GM10266 (cell line): ENCODE results near the gene MLC1.

ENCODE experiments used
- DNase-seq: peaks from one replicate; pipeline ENCODE4 v3.0.0; 2012; ENCODE audit errors: extremely low spot score
- CTCF ChIP-seq: IDR thresholded peaks from 2 replicates; pipeline ENCODE4 v1.5.1; 2012; ENCODE audit warnings: mild to moderate bottlenecking, low read depth; ENCODE audit not compliant: control insufficient read depth, insufficient read depth; ENCODE audit errors: missing control alignments

MLC1 gene

DNA sequence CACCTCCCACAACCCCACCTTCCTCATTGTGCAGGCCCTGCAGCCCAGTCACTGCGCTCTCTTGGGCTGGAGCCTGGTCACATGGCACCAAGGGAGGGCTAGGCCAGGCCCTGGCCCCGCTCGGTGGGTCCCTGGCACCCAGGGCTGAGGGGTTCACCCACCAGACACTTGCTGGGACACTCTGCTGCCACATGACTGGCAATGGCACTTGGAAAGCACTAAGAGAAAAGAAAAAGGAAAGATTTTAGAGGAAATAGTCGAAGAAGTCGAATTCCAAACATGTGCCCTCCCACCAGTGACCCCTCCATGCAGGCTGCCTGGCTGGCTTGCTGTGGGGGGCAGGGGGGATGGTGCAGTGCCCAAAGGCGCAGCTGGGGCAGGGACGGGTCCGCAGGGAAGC, 14.9 kb downstream of the MLC1 start:
- no peak for DNase-seq

GRCh38 chr22:50068096-50068495, 17.1 kb downstream of the MLC1 start:
- DNase-seq, result no peak
- TF ChIP-seq CTCF, result no peak

More for the DNA sequence above, 14.9 kb downstream of the MLC1 start:
- no peak for TF ChIP-seq CTCF

GRCh38 chr22:50067244-50067643, 18.0 kb downstream of the MLC1 start:
- no peak for TF ChIP-seq CTCF
- DNase-seq, result no peak

DNA sequence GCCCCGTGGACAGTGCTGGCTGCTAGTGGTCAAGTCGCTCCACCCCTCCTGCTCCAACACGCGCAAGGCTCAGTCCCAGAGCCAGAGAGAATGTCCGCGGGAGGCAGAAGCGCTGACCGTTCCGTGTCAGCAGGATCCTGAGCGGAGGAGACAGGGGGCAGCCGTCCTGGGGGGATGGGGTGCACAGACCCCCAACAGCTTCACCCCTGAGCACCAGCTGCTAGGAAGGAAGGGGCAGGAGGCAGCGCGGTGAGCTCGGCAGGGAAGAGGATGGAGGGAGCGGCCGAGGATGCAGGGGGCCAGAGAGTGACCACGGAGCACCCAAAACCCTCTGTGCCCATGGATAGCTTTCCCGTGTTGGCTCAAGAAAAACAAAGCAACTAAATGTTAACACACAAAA, 20.8 kb downstream of the MLC1 start:
- TF ChIP-seq CTCF, result no peak
- DNase-seq, result no peak

DNA sequence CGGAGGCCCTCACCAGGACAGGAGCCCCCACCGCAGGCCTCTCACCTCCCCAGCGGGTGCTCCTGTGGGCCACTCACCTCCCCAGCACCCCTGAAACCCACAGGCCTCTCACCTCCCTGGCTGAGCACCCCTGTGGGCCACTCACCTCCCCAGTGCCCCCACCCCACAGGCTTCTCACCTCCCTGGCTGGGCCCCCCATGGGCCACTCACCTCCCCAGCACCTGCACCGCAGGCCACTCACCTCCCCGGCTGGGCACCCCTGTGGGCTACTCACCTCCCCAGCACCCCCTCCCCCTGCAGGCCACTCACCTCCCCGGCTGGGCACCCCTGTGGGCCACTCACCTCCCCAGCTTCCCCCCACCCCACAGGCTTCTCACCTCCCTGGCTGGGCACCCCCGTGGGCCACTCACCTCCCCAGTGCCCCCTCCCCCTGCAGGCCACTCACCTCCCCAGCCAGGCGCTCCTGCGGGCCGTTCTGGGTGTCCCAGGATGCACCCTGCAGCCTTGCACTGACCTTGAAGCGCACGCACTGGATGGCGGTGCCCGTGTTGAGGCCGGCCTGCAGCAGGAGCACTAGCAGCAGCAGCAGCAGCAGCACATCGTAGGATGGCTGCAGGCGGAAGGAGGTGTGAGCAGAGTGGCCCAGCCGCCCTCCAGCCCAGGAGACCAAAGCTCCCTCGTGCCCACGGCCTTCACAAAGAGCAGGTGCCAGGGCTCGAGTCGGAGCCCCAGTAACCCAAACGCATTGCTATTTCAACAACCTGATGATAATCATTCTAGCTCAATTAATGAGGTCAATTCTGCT, 21.4 kb downstream of the MLC1 start:
- TF ChIP-seq CTCF, result no peak
- DNase-seq, result no peak

- no peak for DNase-seq
- no peak for TF ChIP-seq CTCF
Observed at GRCh38 chr22:50062509-50063135, 22.6 kb downstream of the MLC1 start.

DNA sequence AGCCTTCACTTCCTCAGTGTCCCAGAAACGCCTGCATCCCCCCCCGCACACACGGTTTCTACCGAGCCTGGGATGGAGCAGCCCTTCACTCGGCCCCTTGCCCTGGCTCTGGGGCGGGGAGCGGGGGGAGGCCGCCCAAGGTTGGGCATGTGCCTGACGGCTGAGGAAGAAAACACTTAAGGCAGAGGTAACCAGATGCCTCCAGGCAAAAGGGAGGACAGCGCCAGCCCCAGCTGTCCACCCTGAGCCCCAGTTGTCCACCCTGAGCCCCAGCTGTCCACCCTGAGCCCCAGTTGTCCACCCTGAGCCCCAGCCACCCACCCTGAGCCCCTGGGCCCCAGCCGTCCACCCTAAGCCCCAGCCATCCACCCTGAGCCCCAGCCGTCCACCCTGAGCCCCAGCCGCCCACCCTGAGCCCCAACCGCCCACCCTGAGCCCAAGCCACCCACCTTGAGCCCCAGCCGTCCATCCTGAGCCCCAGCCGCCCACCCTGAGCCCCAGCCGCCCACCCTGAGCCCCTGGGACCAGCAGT, 23.3 kb downstream of the MLC1 start:
- no peak for DNase-seq
- no peak for TF ChIP-seq CTCF
